C4-2B (cell line): ENCODE measurements around the gene TRIP6.

Source experiments
- H3K27ac ChIP-seq: fragments of 450-650 bp; 2 replicates; pipeline ENCODE4 v1.5.1; 2017
- ZFX ChIP-seq: fragments of 450-650 bp; IDR thresholded peaks from 2 replicates; pipeline ENCODE4 v1.6.1; 2017
- TF ChIP-seq, protein P1 (sequence below): fragments of 450-650 bp; conservative IDR thresholded peaks from 2 replicates; pipeline ENCODE4 v1.5.1; 2017; ENCODE audit warnings: mild to moderate bottlenecking

The TRIP6 gene

GRCh38 chr7:100865938-100866728 lies 1.1 kb upstream of the TRIP6 start:
- TF ChIP-seq, protein P1, sequence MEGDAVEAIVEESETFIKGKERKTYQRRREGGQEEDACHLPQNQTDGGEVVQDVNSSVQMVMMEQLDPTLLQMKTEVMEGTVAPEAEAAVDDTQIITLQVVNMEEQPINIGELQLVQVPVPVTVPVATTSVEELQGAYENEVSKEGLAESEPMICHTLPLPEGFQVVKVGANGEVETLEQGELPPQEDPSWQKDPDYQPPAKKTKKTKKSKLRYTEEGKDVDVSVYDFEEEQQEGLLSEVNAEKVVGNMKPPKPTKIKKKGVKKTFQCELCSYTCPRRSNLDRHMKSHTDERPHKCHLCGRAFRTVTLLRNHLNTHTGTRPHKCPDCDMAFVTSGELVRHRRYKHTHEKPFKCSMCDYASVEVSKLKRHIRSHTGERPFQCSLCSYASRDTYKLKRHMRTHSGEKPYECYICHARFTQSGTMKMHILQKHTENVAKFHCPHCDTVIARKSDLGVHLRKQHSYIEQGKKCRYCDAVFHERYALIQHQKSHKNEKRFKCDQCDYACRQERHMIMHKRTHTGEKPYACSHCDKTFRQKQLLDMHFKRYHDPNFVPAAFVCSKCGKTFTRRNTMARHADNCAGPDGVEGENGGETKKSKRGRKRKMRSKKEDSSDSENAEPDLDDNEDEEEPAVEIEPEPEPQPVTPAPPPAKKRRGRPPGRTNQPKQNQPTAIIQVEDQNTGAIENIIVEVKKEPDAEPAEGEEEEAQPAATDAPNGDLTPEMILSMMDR = no peak
- TF ChIP-seq ZFX = peak; percentile 25; the same call in 1 of the 2 replicates
- peak overlapping the region; percentile 56 for H3K27ac ChIP-seq

GRCh38 chr7:100866729-100867039 lies 503 bp upstream of the TRIP6 start:
- H3K27ac ChIP-seq = peak overlapping the region; percentile 56
- no peak for TF ChIP-seq ZFX
- TF ChIP-seq, protein P1 = no peak

DNA sequence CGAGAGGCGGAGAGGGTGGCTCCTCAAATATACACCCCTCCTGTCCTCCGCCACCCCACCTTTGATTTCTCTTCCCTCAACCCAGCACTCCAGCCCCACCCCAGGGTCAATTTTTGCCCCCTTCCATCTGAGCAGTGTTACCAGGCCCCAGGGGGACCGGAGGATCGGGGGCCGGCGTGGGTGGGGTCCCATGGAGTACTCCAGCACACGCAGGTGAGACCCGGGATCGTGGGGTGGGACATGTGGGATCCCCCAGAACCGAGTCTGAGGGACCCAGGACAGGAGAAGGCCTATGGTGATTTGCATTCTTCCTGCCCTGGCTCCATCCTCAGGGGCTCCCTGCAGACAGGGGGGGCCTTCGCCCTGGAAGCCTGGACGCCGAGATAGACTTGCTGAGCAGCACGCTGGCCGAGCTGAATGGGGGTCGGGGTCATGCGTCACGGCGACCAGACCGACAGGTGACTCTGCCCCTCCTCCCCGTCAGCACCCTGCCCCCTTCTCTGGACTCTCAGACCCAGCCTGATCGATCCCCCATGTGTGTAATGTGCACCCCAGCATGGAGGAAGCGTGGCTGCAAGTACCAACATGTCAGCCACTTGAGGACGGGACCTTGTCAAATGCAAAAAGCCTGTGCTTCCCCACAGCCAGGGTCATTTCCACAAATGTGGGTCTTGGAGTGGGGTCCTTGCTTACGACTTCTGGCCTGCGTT lies 744 bp downstream of the TRIP6 start:
- no peak overlapping the region for H3K27ac ChIP-seq
- TF ChIP-seq ZFX = no peak
- TF ChIP-seq, protein P1 = no peak

- H3K27ac ChIP-seq = peak overlapping the region; percentile 97
- no peak for TF ChIP-seq ZFX
These were observed 6.6 kb downstream of the TRIP6 start for GRCh38 chr7:100873599-100874299.

DNA sequence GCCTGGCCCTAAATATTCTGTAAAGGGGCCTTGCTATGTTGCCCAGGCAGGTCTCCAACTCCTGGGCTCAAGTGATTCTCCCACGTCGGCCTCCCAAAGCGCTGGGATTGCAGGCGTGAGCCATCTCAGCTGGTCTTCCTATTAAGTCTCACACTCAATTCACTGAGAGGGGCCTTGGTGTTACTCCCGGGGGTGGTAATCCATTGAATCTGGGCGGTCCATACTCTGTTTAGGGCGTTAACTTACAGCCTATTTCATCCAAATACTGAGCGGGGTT lies 7.1 kb downstream of the TRIP6 start:
- no peak for TF ChIP-seq ZFX
- TF ChIP-seq, protein P1 = no peak
- H3K27ac ChIP-seq = peak overlapping the region; percentile 97

- TF ChIP-seq, protein P1 = no peak
- TF ChIP-seq ZFX = peak; percentile 82; the same call in 1 of the 2 replicates
- H3K27ac ChIP-seq = peak within 1 kb of the TSS; percentile 97
These were observed 7.6 kb downstream of the TRIP6 start, which contains the start of gene SRRT for GRCh38 chr7:100874577-100875355. Gene SRRT, plus strand, starts transcription at chr7:100875103. Its CDS starts 488 bp downstream, at chr7:100875591.

GRCh38 chr7:100875356-100875751 lies 8.2 kb downstream of the TRIP6 start:
- TF ChIP-seq, protein P1 = no peak
- no peak for TF ChIP-seq ZFX
- peak overlapping the region; percentile 97 for H3K27ac ChIP-seq
